HepG2 (cell line): ENCODE results near the gene HNRNPL. TPM values are rescaled to one million over a fixed set of nuclear protein-coding genes. Genes with fewer than 3 reads are reported as not detected.

Experiments used
- ATAC-seq: fragments of 200-7000 bp; cut with Tn5 transposase; 3 replicates; pipeline ENCODE4 v1.9.1; 2020; ENCODE audit warnings: mild to moderate bottlenecking, moderate library complexity
- BruUV-seq: library from RNA; stranded (reverse); fragments of 400-500 nt; replicated peaks from 2 replicates; lab custom pipeline; 2021; lab: Mats Ljungman, UMichigan
- CTCF ChIA-PET: fragments of 300-600 bp; formaldehyde crosslinking; extraction: SDS; loops from one replicate; lab custom pipeline; 2021; ENCODE audit warnings: low total read pairs, inconsistent platforms, low intra/inter-chr PET ratio; lab: Yijun Ruan, JAX
- POLR2A ChIA-PET: fragments of 350-600 bp; sonication (Branson Sonifier 250); formaldehyde crosslinking; loops from one replicate; lab custom pipeline; 2020; ENCODE audit warnings: antibody characterized with exemption, inconsistent platforms; lab: Yijun Ruan, JAX
- DNase-seq: peaks from one replicate; pipeline ENCODE4 v3.0.0-alpha.2; 2015; ENCODE audit warnings: low spot score
- FAIRE-seq: peaks from 3 replicates; lab custom pipeline; 2011; peaks lifted over from hg19 to GRCh38; lab: Jason Lieb, UNC
- H2AFZ ChIP-seq: one replicate; pipeline ENCODE4 v1.6.1; 2011; ENCODE audit warnings: low read length, inconsistent platforms
- H3K27ac ChIP-seq: fragments of 300-600 bp; 3 replicates; pipeline ENCODE4 v1.8.0; 2011; ENCODE audit warnings: mixed run types, mild to moderate bottlenecking, mixed read lengths, low read length, inconsistent platforms; ENCODE audit not compliant: insufficient read depth; ENCODE audit errors: extremely low read length
- H3K27me3 ChIP-seq, 2 experiments: fragments of 200-600 bp in 1 of 2; 2 replicates in 1 of 2; 3 replicates in 1 of 2; pipeline versions ENCODE4 v1.6.0 to v1.8.0; 2011; ENCODE audit warnings: low read length in 2 of 2, mild to moderate bottlenecking in 2 of 2, moderate library complexity in 2 of 2, inconsistent platforms in 1 of 2; ENCODE audit not compliant: insufficient read depth in 2 of 2, control insufficient read depth in 1 of 2
- H3K36me3 ChIP-seq, 2 experiments: fragments of 200-600 bp in 1 of 2; replicated peaks in 1 of 2; 2 replicates in 1 of 2; 3 replicates in 1 of 2; pipeline versions ENCODE4 v1.5.1 to v1.8.0; 2011; ENCODE audit warnings: low read length in 2 of 2, inconsistent platforms in 1 of 2; ENCODE audit not compliant: insufficient read depth in 2 of 2, control insufficient read depth in 1 of 2
- H3K4me1 ChIP-seq: 2 replicates; pipeline ENCODE4 v1.5.1; 2012; ENCODE audit warnings: low read length, inconsistent platforms; ENCODE audit not compliant: insufficient read depth
- H3K4me2 ChIP-seq: 2 replicates; pipeline ENCODE4 v1.6.0; 2011; ENCODE audit warnings: low read depth, low read length, inconsistent platforms
- H3K4me3 ChIP-seq, 3 experiments: fragments of 200-600 bp in 1 of 3; sonication (generic), shearing (Covaris generic) in 1 of 3; replicated peaks in 1 of 3; 2 replicates each; pipeline ENCODE4 v1.5.1; 2011 to 2016; ENCODE audit warnings: low read length in 3 of 3, inconsistent platforms in 2 of 3, low read depth in 2 of 3, mild to moderate bottlenecking in 2 of 3, control low read depth in 1 of 3, mixed read lengths in 1 of 3; ENCODE audit not compliant: insufficient read depth in 1 of 3
- H3K79me2 ChIP-seq: one replicate; pipeline ENCODE4 v1.6.1; 2011; ENCODE audit warnings: low read length, inconsistent platforms; ENCODE audit not compliant: insufficient read depth
- H3K9ac ChIP-seq: 2 replicates; pipeline ENCODE4 v1.6.0; 2011; ENCODE audit warnings: mild to moderate bottlenecking, low read depth, low read length, inconsistent platforms; ENCODE audit not compliant: insufficient read depth
- H3K9me3 ChIP-seq: 2 replicates; pipeline ENCODE4 v1.5.1; 2012; ENCODE audit warnings: mild to moderate bottlenecking, low read length
- H4K20me1 ChIP-seq: 2 replicates; pipeline ENCODE4 v1.6.0; 2011; ENCODE audit warnings: inconsistent platforms, mild to moderate bottlenecking, low read length, moderate library complexity; ENCODE audit not compliant: insufficient read depth
- AHDC1 ChIP-seq: sonication (generic); formaldehyde crosslinking; IDR thresholded peaks from 2 replicates; pipeline ENCODE4 v1.5.1; 2020; ENCODE audit warnings: mild to moderate bottlenecking, missing genetic modification reagents, borderline replicate concordance
- ELF3 ChIP-seq: IDR thresholded peaks from 2 replicates; pipeline ENCODE4 v1.6.1; 2016; ENCODE audit warnings: missing genetic modification reagents, missing compliant biosample characterization
- ERF ChIP-seq: IDR thresholded peaks from 2 replicates; pipeline ENCODE4 v1.6.1; 2018; ENCODE audit warnings: missing biosample characterization, missing genetic modification reagents
- HNF1B ChIP-seq: sonication (generic); formaldehyde crosslinking; IDR thresholded peaks from 2 replicates; pipeline ENCODE4 v1.5.1; 2020; ENCODE audit warnings: mild to moderate bottlenecking, moderate library complexity, missing genetic modification reagents
- HOMEZ ChIP-seq: IDR thresholded peaks from 2 replicates; pipeline ENCODE4 v1.6.1; 2016; ENCODE audit warnings: low read depth
- MEF2D ChIP-seq: sonication (generic); formaldehyde crosslinking; IDR thresholded peaks from 2 replicates; pipeline ENCODE4 v1.5.1; 2020; ENCODE audit warnings: mild to moderate bottlenecking, missing genetic modification reagents
- MEIS1 ChIP-seq: sonication (generic); formaldehyde crosslinking; IDR thresholded peaks from 2 replicates; pipeline ENCODE4 v1.9.0; 2021; ENCODE audit warnings: mild to moderate bottlenecking, missing genetic modification reagents, moderate library complexity, borderline replicate concordance
- NFATC3 ChIP-seq: sonication (generic); formaldehyde crosslinking; IDR thresholded peaks from 2 replicates; pipeline ENCODE4 v1.5.1; 2020; ENCODE audit warnings: mild to moderate bottlenecking, missing genetic modification reagents
- PHF5A ChIP-seq: IDR thresholded peaks from one replicate; pipeline ENCODE4 v1.6.1; 2018; ENCODE audit warnings: low read depth, missing genetic modification reagents; ENCODE audit not compliant: unreplicated experiment
- PPARG ChIP-seq: conservative IDR thresholded peaks from 2 replicates; pipeline ENCODE4 v1.6.1; 2016; ENCODE audit warnings: missing biosample characterization, missing genetic modification reagents
- RARA ChIP-seq: IDR thresholded peaks from 2 replicates; pipeline ENCODE4 v1.6.1; 2016; ENCODE audit warnings: missing genetic modification reagents, missing compliant biosample characterization
- TEAD3 ChIP-seq: optimal IDR thresholded peaks from 2 replicates; pipeline ENCODE3; 2016; ENCODE audit warnings: borderline replicate concordance
- ZNF362 ChIP-seq: sonication (generic); formaldehyde crosslinking; IDR thresholded peaks from 2 replicates; pipeline ENCODE4 v1.4.0; 2020; ENCODE audit warnings: missing genetic modification reagents, mild to moderate bottlenecking, borderline replicate concordance
- ZNF564 ChIP-seq: sonication (generic); formaldehyde crosslinking; IDR thresholded peaks from 2 replicates; pipeline ENCODE4 v1.8.1; 2023; ENCODE audit warnings: mild to moderate bottlenecking, missing genetic modification reagents
- WGBS: methylation state at CpG from one replicate; pipeline ENCODE4 v1.1.6; 2017; ENCODE audit warnings: low lambda C conversion rate; 5-methylcytosine and 5-hydroxymethylcytosine counted together
- in situ Hi-C: cut with HindIII; loops from 2 replicates; pipeline ENCODE4 v1.10.0; 2017; ENCODE audit warnings: low pct_unique_long_range_greater_than_20kb; ENCODE audit not compliant: extremely low pct_ligation_motif_present
- intact Hi-C: fragments of 100-400 bp; cut with micrococcal nuclease; formaldehyde crosslinking; loops from one replicate; pipeline ENCODE4 v1.10.0; 2022; ENCODE audit not compliant: unreplicated experiment
- polyA plus RNA-seq, 8 experiments: library from polyadenylated mRNA; depleted of rRNA in 3 of 8; stranded (reverse) in 7 of 8; unstranded in 1 of 8; fragments of >200 nt; fragmentation: Illumina TruSeq in 4 of 8; extraction: Trizol in 4 of 8; gene quantifications; 2 replicates each; pipeline versions ENCODE4 v1.2.1 to v1.2.3, GENCODE V29; 2011 to 2016; ENCODE audit warnings: low read depth in 4 of 8, missing spikeins in 1 of 8, mixed read lengths in 1 of 8; ENCODE audit not compliant: insufficient read depth in 1 of 8
- total RNA-seq, 5 experiments: library from RNA; depleted of rRNA; stranded (reverse); fragments of >200 nt; fragmentation: Illumina TruSeq; extraction: Trizol; gene quantifications; 2 replicates each; pipeline ENCODE4 v1.2.3, GENCODE V29; 2016; ENCODE audit warnings: low read depth in 1 of 5

The HNRNPL gene
- total and polyA plus RNA-seq, 2 of the 13 experiments (the other 11 are each of a cell fraction or from before 2014, with no cell fraction given), result 156 to 278 TPM

GRCh38 chr19:38837656-38838121, 12.1 kb downstream of the HNRNPL start:
- peaks cover 18% of the 10 kb centered on the region for H4K20me1 ChIP-seq
- H3K79me2 ChIP-seq, result peaks cover 7% of the 10 kb centered on the region
- H3K9ac ChIP-seq, result 0 out of 2 replicates have a peak overlapping the region, but pooled peaks have one; percentile 0
- H3K36me3 ChIP-seq, result peaks cover 30 to 70% of the 10 kb centered on the region in 2 experiments
- peaks cover 65% of the 10 kb centered on the region for H3K4me1 ChIP-seq
- no TSS peak for BruUV-seq
- no peaks in the 10 kb centered on the region for H3K9me3 ChIP-seq
- H3K4me2 ChIP-seq, result peak overlapping the region; percentile 13
- CTCF ChIA-PET, result no interaction called here
- ATAC-seq, result peak; percentile 49
- peak overlapping the region; percentile 60 for H3K27ac ChIP-seq
- DNase-seq, result peak; percentile 65
- H3K27me3 ChIP-seq, result no peaks in the 10 kb centered on the region
- no peak overlapping the region for H2AFZ ChIP-seq
- in situ Hi-C loops, result no loop called here
- 64% methylated on average over 7 of the region's 7 CpGs for WGBS
- FAIRE-seq, result peak; percentile 52
- POLR2A ChIA-PET, result interaction anchor here (0.7 to 4.4 kb wide), 12 partner anchors 9 to 139 kb away, joined by 3 to 42 read pairs (median 6); partner anchors contain the start of genes HNRNPL, MRPS12 and SARS2
- intact Hi-C loops, result loop anchor here (10.0 kb wide), 1 partner anchor 183 kb away; no protein-coding TSS in a partner anchor
- no peak overlapping the region for H3K4me3 ChIP-seq
- TF ChIP-seq TEAD3 (CRISPR knock-in tag), result peak; percentile 43
- 0 out of 2 replicates have a peak, but pooled peaks have one; percentile 26 for TF ChIP-seq HOMEZ
- 0 out of 2 replicates have a peak, but pooled peaks have one; percentile 29 for TF ChIP-seq ERF (CRISPR knock-in tag)
- no peak for TF ChIP-seq ZNF564 (CRISPR knock-in tag)
- TF ChIP-seq HNF1B, result peak; percentile 26; the same call in 1 of the 2 replicates
- TF ChIP-seq ZNF362, result no peak
- TF ChIP-seq PHF5A (CRISPR knock-in tag), result peak; percentile 29
- TF ChIP-seq MEF2D (CRISPR knock-in tag), result 0 out of 2 replicates have a peak, but pooled peaks have one; percentile 44
- peak; percentile 43; the same call in 1 of the 2 replicates for TF ChIP-seq PPARG (CRISPR knock-in tag)
- peak; percentile 33; the same call in 1 of the 2 replicates for TF ChIP-seq ELF3 (CRISPR knock-in tag)
- TF ChIP-seq NFATC3 (CRISPR knock-in tag), result no peak
- no peak for TF ChIP-seq MEIS1 (CRISPR knock-in tag)
- TF ChIP-seq RARA, result peak; percentile 29; the same call in 1 of the 2 replicates
- TF ChIP-seq AHDC1 (CRISPR knock-in tag), result 0 out of 2 replicates have a peak, but pooled peaks have one; percentile 28
